HG03469 (cell line): Measurements from ENCODE around the gene C20orf202.
"Not testable (repeated sequence)": the region's sequence is repeated elsewhere in the genome, so short reads cannot be mapped to it uniquely, and the experiment has no call there.

ENCODE experiments used
- ATAC-seq: cut with Tn5 transposase; IDR thresholded peaks from one replicate; pipeline ENCODE4 v1.9.1; 2021; ENCODE audit warnings: mild to moderate bottlenecking, moderate library complexity, moderate number of reproducible peaks; ENCODE audit not compliant: unreplicated experiment

C20orf202 gene

DNA sequence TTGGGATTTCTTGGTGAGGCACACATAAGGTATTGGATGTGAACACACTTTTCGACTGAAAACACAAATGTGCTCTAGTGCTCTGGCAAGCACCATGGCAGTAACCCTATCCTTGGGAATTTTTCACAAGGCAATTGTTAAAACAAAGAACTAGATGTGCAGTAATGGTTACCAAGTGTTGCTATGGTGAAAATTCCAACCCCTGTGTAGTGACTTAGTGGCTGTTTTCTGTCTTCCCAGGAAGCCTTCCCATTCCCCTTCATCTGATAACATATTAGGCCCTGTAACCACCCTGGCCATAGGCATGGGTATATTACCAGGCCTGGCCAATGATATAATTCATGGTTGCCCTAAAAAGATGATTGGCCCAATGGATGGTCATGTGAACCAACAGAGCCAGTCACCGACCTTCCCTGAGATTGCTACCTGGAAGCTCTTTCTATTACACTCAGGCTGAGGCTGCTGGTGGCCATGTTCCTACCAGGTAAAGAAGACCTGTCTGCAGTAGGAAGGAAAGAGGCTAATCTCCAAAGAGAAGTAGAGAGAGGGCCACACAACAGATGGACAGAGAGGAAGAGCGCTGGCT lies 4.1 kb downstream of the C20orf202 start:
- ATAC-seq: no peak

DNA sequence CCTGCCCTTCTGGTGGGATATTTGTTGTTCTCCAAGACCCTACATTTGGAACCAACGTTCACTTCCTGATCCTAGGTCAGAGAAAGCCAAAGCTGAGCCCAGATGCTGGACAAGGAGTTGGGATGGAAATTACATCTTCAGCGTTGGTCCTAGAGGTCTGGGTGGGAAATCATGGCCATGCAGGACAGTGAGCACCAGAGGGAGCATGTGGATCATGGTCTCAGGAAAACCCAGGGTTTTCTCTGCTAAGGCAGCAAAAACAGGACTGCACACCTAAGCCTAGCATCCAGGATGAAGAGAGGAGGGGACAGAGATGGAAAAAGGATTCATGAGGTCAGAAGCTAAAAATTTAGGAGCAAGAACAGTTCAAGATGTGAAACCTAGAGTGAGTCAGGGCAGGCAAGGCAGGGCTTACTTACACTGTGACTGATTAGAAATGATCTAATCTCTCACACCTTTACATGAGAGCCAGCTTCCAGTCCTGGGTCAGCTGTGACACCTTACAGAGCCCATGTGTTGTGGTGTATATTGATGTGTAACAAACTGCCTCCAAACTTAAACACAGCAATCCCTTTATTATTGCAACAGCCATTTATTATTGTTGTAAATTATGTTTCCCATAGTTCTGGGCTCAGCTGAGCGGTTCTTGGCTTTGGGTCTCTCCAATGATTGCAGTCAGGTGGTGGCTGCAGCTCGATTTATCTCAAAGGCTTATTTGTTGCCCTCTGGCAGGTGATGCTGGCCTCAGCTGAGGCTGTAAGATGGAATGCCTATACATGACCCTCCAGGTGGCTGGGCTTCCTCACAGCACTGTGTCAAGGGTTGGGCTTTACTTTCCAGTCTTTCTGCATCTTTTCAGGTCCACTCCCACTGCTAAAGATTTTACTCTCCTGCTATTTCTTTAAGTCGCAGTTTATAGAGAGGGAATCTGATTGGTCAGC lies 6.5 kb downstream of the C20orf202 start:
- ATAC-seq: no peak

DNA sequence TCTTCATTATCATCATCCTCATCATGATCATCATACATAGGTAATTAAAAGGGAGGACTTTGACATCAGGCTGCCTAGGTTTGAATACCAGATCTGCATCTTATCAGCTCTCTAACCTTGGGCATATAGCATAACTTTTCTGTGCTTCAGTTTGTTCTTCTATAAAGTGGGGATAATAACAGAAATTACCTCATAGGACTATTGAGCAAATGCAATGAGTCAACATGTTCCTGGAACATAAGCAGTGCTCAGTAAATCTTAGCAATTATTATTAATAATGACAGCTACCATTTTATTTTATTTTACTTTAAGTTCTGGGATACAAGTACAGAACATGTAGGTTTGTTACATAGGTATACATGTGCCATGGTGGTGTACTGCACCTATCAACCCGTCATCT lies 7.2 kb downstream of the C20orf202 start:
- no peak for ATAC-seq

DNA sequence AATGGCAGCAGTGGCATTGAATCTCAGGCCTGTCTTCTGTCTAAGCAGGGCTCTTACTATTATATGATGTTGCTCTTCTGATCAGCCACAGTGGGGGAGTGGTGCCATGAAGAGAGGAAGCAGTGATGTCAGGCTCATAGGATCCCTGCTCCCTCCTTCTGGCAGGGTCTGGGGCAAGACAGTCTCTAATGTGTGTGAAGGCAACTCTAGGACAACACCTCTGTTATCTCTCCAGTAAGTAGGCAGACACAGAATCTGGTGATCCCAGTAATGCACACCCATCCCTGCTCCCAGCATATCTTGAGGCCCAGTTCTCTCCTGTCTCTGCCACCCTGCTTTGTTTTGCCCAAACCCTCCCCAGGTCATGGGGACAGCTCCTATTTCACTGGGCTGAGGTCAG lies 8.8 kb downstream of the C20orf202 start:
- no peak for ATAC-seq

DNA sequence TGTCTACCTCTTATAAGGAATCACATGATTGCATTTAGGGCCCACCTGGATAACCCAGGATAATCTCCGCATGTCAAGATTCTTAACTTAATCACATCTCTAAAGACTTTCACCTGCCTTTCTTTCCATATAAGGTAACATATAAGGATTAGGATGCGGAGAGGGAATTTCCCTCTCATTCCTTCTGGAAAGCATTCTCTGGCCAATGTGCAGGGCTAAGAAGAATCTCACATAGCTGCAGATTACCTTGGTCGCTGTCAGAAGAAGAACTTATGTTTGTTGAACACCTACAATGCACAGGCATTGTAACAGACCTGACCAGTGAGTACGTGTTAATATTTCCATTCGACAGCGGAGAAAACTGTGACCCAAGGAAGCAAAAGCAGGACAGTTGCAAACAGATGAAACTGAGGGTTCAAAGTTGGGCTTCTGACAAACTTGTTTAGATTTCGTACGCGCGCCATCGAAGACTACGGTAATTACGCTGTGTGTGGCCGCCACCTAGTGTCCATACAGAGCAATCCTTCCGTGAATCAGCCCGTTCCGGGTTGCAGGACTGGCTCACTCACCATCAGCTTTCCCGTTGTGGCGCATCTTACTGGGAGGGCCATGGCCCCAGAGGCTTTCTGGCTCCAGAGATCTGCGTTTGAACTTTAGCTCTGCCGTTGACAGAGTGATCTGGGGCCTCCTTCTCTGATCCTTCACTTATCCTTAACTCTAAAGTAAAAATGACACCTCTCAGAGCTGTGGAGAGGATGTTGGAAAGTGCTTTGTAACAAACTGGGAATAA lies 9.5 kb downstream of the C20orf202 start:
- ATAC-seq: no peak

DNA sequence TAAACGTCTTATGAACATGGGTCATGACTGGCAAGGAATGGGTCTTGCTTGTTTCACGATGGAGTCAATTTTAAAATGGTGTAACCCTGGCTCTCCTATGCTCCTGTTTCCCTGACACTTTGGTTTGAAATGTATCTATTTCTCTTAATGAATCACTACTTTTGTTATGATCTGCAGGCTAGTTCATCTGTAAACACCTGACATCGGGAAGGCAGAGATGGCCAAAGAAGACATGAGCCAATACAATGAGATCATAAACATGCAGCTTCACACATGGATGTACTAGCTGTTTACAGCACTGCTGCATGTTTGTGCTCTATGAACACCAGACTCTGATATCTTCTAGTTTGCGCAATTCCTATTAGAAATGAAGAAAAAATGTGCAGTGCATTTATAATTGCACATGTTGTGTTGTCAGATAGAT lies 11.6 kb downstream of the C20orf202 start:
- no peak for ATAC-seq

DNA sequence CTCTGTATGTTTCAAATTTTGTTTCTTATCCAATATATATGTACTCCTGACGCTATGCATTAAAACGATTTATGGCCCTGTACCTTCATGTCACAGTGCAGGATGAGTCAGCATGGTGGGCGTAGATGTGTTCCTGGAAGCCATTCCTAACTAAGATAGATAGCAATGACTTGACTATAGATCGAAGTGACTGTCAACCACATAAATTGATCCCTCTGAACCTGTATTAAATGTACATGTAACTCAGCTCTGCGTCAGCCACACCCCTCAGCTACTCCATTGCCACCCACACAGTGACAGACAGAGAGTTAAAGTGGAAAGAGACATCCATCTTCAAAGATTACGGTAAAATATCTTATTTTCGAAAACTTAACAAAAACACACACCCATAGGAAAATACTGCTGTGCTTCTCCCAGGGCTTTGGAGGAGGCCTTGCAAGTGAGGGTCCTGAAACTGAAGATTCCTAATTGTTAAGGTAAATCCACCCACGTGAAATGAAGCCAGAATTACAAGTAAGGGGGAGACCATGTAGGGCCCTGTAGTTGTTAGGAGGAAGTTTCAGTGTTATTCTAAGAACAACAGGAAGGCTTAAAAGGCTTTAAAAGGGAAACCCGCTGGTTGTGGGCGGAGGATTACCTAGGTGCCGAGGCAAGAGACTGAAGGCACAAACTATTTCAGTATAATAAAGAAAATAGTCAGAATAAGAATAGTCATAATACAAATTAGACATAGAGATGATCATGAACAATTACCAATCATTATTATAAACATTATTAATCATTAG lies 12.3 kb downstream of the C20orf202 start:
- no peak for ATAC-seq

DNA sequence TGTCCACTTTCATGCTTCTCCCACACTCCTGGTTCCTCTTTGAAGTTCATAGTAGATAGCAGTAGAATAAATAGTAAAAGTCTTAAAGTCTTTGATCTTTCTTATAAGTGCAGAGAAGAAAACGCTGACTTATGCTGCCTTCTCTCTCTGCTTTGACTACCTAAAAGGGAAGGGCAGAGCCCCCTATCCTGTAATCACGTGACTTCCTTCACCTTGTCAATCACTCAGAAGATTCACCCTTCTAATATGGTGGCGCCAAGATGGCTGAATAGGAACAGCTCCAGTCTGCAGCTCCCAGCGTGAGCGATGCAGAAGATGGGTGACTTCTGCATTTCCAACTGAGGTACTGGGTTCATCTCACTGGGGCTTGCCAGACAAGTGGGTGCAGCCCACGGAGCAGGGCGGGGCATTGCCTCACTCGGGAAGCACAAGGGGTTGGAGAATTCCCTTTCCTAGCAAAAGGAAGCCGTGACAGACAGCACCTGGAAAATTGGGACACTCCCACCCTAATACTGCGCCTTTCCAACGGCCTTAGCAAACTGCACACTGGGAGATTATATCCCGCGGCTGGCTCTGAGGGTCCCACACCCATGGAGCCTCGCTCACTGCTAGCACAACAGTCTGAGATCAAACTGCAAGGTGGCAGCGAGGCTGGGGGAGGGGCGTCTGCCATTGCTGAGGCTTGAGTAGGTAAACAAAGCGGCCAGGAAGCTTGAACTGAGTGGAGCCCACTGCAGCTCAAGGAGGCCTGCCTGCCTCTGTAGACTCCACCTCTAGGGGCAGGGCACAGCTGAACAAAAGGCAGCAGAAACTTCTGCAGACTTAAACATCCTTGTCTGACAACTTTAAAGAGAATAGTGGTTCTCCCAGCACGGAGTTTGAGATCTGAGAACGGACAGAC lies 13.5 kb downstream of the C20orf202 start:
- ATAC-seq: not testable (repeated sequence)

DNA sequence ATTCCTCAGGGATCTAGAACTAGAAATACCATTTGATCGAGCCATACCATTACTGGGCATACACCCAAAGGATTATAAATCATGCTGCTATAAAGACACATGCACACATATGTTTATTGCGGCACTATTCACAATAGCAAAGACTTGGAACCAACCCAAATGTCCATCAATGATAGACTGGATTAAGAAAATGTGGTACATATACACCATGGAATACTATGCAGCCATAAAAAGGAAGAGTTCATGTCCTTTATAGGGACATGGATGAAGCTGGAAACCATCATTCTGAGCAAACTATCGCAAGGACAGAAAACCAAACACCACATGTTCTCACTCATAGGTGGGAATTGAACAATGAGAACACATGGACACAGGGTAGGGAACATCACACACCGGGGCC lies 19.5 kb downstream of the C20orf202 start:
- not testable (repeated sequence) for ATAC-seq

DNA sequence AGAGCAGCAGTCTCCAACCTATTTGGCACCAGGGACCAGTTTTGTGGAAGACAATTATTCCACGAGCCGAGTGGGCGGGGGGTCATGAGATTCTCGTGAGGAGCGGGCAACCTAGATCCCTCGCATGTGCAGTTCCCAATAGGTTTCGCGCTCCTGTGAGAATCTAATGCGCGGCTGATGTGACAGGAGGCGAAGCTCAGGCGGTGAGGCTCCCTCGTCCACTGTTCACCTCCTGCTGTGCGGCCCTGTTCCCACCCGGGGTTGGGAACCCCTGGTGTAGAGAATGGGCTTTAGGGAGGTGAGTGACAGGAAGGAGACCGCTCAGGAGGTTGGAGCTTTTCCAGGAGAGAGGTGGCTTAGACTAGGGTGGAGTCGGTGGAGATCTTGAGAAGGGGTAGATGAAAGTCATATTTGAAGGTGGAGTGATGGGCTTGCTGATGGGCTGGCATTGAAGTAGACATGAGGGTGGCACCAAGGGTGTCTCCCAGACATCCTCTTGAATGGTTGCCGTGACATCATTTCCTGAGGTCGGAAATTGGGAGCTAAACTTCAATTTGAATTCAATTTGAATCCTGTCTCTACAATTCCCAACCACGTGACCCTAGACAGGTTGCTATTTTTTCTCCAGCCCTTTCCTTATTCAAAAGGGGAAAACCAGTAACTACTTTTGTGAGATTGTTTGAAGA lies 21.1 kb downstream of the C20orf202 start:
- ATAC-seq: no peak

DNA sequence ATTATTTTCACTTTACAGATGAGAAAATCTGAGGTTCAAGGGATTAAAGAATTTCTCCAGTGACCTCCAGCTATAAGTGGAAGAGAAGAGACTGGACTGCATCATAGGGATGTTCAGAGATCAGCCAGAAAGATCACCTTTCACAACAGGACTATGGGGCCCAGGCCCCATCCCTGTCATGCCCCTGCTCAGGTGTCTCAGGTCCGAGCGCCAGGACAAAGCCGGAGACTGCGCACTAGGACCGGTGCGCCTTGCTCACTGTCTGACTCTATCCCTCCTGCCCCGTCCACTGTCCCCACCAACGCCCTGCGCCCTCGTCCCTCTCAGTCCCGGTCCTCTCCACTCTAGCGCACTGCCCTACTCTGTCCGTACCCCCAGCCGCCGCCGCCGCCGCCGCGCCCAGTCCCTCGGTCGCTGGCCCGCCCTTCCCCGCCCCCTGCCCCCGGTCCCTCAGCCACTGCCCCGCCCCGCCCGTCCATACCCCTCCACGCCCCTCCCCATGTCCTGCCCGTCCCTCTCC lies 22.1 kb downstream of the C20orf202 start:
- no peak for ATAC-seq

DNA sequence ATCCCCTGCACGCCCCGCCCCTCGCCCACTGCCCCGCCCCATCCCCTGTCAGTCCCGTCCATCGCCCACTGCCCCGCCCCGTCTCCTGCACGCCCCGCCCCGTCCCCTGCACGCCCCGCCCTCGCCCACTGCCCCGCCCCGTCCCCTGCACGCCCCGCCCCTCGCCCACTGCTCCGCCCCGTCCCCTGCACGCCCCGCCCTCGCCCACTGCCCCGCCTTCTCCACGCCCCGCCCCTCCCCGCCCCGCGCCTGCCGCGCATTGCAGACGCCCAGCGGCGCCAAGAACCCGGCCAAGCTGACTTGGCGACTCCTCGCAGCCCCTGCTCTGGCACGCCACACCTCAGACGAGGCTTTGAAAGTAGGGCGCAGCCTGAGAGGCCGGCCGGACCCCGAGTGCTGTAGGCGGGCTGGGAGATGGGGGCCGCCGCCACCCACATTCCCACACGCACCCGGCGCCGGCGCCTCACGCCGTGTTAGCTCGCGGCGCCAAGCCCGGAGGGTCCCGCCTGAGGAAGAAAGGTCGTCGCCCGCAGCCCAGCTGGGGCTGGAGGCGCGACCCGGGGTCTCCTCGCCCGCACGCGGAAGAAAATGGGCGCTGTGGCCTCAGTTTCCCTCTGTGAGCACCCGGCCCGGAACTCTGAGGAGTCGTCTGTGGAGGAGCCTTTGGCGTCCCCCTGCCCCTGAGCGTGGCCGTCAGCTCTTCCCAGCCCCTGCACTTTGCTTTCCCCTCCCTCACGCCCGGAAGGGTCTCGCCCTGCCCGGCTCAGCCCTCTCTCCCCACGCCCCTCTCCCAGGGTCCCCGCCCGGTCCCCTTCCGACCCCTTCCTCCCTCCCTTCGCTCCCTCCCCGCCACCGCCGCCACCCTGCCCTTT lies 22.8 kb downstream of the C20orf202 start, which contains the start of gene RAD21L1:
Gene RAD21L1, plus strand, starts transcription at position 262 of the 872 bp plus-strand sequence. CDS start 2,410 bp downstream, outside the sequence.
- ATAC-seq: no peak

DNA sequence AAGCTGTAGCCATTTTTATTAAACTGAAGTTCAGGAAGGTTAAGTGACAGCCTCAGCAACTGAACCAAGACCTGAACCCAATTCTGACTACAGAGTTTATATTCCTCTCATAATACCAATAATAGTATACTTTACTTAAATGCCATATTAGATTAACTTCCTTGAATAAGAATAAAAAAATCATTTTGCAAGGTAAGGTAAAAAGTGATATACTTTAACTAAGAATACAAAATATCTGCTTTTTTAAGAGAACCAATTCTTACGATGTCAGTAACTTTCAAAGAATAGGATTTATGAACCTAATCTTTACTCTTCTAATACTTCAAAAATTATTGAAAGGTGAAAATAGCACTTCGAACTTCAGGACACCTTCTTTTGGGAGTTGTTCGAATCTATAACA lies 26.3 kb downstream of the C20orf202 start:
- no peak for ATAC-seq

DNA sequence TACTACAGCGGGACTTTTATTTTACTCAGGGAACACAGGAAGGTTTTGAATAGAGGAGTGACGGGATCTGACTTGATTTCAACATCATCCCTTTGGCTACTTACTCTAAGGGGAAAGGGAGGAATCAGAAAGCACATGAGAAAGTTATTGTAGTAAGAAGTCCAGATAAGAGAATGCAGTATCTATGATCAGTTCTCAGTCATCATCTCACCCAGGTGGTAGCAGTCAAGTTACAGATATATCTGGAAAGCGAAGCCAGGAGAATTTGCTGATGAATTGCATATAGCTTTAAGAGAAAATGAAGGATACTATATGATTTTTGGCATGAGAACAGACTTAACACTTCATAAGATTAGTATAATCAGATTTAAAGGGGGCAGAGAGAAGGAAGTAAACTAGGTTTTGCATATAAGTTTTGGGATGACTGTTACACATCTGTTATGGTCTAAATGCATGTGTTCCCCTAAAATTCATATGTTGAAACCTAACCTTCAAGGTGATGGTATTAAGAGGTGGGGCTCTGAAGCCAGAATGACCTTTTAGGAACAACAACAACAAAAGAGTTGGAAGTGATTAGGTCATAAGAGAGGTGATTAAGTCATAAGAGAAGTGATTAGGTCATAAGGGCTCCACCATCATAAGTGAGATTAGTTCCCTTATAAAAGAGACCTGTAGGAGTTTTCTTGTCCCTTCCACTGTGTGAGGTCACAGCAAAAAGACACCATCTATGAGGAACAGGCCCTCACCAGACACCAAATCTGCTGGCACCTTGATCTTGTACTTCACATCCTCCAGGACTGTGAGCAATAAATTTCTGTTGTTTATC lies 29.2 kb downstream of the C20orf202 start:
- ATAC-seq: no peak

DNA sequence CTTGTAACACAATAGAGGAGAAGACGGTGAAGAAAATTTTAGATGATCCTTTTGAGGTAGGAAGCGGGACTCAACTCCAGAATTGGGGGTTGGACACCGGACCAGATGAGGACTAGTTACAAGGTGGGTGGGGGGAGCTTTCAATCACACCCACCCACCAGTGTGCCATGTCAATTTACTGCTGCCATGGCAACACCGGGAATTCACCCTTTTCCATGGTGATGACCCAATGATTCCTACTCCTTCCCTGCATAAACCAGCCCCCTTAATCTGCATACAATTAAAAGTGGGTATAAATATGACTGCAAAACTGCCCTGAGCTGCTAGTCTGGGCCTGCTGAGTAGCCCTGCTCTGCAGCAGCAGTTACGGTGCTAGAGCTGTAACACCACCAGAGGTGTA lies 37.3 kb downstream of the C20orf202 start:
- no peak for ATAC-seq

DNA sequence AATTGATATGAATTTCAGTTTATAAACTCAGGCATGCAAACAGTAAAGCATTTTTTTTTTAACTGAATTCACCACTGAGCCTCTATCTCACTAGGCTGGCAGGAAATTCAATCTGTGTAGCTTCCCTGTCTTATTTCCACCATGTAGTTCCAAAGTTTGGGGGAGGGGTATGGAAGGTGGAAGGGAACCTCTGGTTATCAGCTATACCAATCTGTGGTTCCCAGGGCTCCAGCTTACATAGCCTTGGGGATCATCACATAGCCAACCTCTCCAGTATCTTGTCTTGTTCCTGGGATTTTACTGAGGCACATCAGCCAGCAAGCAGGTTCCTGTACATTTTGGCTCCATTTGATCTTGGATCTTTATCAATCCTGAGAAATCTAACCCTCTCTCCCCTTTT lies 38.2 kb downstream of the C20orf202 start:
- ATAC-seq: no peak

DNA sequence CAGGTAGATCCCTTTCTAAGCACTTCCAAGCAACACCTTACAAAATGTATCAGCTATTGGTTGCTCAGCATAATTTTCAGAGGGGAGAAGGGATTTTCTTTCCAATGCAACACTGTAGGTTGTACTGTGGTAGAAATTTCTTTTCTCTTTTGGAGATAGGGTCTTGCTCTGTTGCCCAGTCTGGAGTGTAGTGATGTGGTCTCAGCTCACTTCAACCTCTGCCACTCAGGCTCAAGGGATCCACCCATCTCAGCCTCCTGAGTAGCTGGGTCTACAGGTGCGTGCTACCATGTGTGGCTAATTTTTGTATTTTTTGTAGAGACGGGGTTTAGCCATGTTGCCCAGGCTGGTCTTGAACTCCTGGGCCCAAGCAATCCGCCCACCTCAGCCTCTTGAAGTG lies 38.8 kb downstream of the C20orf202 start:
- ATAC-seq: no peak
